Neural cell (in vitro differentiated cells): ENCODE measurements around the gene CABLES1. TPM values are rescaled to one million over a fixed set of nuclear protein-coding genes. Genes with fewer than 3 reads are reported as not detected.

Experiments used
- H2AFZ ChIP-seq: fragments of 200-600, 300-800 bp; sonication (generic), shearing (Covaris generic); 2 replicates; pipeline ENCODE4 v1.6.0; 2014; ENCODE audit warnings: low read depth, mild to moderate bottlenecking, antibody characterized with exemption, low read length, moderate library complexity
- H3F3A ChIP-seq: fragments of 200-600 bp; shearing (Covaris generic); 2 replicates; pipeline ENCODE4 v1.6.1; 2016; ENCODE audit warnings: mild to moderate bottlenecking, moderate library complexity, mixed read lengths, antibody characterized with exemption, low read length; ENCODE audit not compliant: insufficient read depth, poor library complexity, severe bottlenecking
- H3K27ac ChIP-seq: fragments of 200-600, 300-800 bp; sonication (generic), shearing (Covaris generic); 2 replicates; pipeline ENCODE4 v1.5.1; 2014; ENCODE audit warnings: mild to moderate bottlenecking, low read length, moderate library complexity
- H3K27me3 ChIP-seq: fragments of 300-800, 200-600 bp; sonication (generic), shearing (Covaris generic); 2 replicates; pipeline ENCODE4 v1.6.0; 2014; ENCODE audit warnings: mild to moderate bottlenecking, low read depth, low read length, moderate library complexity; ENCODE audit not compliant: insufficient read depth
- H3K36me3 ChIP-seq: fragments of 300-800, 200-600 bp; sonication (generic), shearing (Covaris generic); 2 replicates; pipeline ENCODE4 v1.5.1; 2014; ENCODE audit warnings: mild to moderate bottlenecking, antibody characterized with exemption, low read length, moderate library complexity; ENCODE audit not compliant: insufficient read depth
- H3K4me2 ChIP-seq: fragments of 300-800, 200-600 bp; sonication (generic), shearing (Covaris generic); 2 replicates; pipeline ENCODE4 v1.6.0; 2014; ENCODE audit warnings: mild to moderate bottlenecking, low read length
- H3K4me3 ChIP-seq: fragments of 300-800, 200-600 bp; sonication (generic), shearing (Covaris generic); 2 replicates; pipeline ENCODE4 v1.5.1; 2014; ENCODE audit warnings: mild to moderate bottlenecking, low read length, moderate library complexity
- H3K79me2 ChIP-seq: fragments of 200-600 bp; shearing (Covaris generic); replicated peaks from 2 replicates; pipeline ENCODE4 v1.6.0; 2014; ENCODE audit warnings: mild to moderate bottlenecking, low read length, moderate library complexity; ENCODE audit not compliant: insufficient read depth
- H3K9ac ChIP-seq: fragments of 300-800, 200-600 bp; sonication (generic), shearing (Covaris generic); 2 replicates; pipeline ENCODE4 v1.6.1; 2016; ENCODE audit warnings: mild to moderate bottlenecking, low read length, mixed read lengths
- H3K9me2 ChIP-seq: fragments of 200-600 bp; shearing (Covaris generic); 2 replicates; pipeline ENCODE4 v1.6.1; 2016; ENCODE audit warnings: mild to moderate bottlenecking, low read length, mixed read lengths; ENCODE audit not compliant: insufficient read depth
- H3K9me3 ChIP-seq: fragments of 200-600, 300-800 bp; sonication (generic), shearing (Covaris generic); 2 replicates; pipeline ENCODE4 v1.6.1; 2016; ENCODE audit warnings: mild to moderate bottlenecking, mixed run types, low read length, moderate library complexity, mixed read lengths
- H4K20me1 ChIP-seq: fragments of 200-600 bp; shearing (Covaris generic); 2 replicates; pipeline ENCODE4 v1.6.1; 2016; ENCODE audit warnings: mild to moderate bottlenecking, mixed run types; ENCODE audit not compliant: insufficient read depth
- EP300 ChIP-seq: fragments of 450-650 bp; conservative IDR thresholded peaks from 2 replicates; pipeline ENCODE4 v1.6.1; 2014; ENCODE audit warnings: antibody characterized with exemption, mild to moderate bottlenecking, moderate library complexity; ENCODE audit not compliant: poor library complexity, severe bottlenecking
- EZH2 ChIP-seq: fragments of 200-600, 300-800 bp; shearing (Covaris generic), sonication (generic); IDR thresholded peaks from 2 replicates; pipeline ENCODE4 v1.6.1; 2014; ENCODE audit warnings: antibody characterized with exemption, low read length, borderline replicate concordance, mild to moderate bottlenecking; ENCODE audit not compliant: insufficient read depth, poor library complexity, severe bottlenecking
- MXI1 ChIP-seq: fragments of 450-650 bp; conservative IDR thresholded peaks from 2 replicates; pipeline ENCODE4 v1.6.1; 2014; ENCODE audit warnings: antibody characterized with exemption, mild to moderate bottlenecking; ENCODE audit not compliant: poor library complexity, severe bottlenecking
- POLR2AphosphoS5 ChIP-seq: IDR thresholded peaks from 2 replicates; pipeline ENCODE4 v1.6.1; 2012
- SMC3 ChIP-seq: fragments of 450-650 bp; conservative IDR thresholded peaks from 2 replicates; pipeline ENCODE4 v1.6.1; 2014; ENCODE audit warnings: antibody characterized with exemption, mild to moderate bottlenecking, moderate library complexity; ENCODE audit not compliant: poor library complexity
- polyA plus RNA-seq: library from polyadenylated mRNA; depleted of rRNA; stranded (reverse); fragments of >200 nt; gene quantifications from 2 replicates; pipeline ENCODE4 v1.2.3, GENCODE V29; 2014
- TF ChIP-seq, protein P1 (sequence below): fragments of 450-650 bp; IDR thresholded peaks from 2 replicates; pipeline ENCODE4 v1.5.1; 2014; ENCODE audit warnings: antibody characterized with exemption, mild to moderate bottlenecking, moderate library complexity; ENCODE audit not compliant: poor library complexity, severe bottlenecking

Gene CABLES1
- polyA plus RNA-seq, 1 donor from 2014 or later: 1.4 TPM

DNA sequence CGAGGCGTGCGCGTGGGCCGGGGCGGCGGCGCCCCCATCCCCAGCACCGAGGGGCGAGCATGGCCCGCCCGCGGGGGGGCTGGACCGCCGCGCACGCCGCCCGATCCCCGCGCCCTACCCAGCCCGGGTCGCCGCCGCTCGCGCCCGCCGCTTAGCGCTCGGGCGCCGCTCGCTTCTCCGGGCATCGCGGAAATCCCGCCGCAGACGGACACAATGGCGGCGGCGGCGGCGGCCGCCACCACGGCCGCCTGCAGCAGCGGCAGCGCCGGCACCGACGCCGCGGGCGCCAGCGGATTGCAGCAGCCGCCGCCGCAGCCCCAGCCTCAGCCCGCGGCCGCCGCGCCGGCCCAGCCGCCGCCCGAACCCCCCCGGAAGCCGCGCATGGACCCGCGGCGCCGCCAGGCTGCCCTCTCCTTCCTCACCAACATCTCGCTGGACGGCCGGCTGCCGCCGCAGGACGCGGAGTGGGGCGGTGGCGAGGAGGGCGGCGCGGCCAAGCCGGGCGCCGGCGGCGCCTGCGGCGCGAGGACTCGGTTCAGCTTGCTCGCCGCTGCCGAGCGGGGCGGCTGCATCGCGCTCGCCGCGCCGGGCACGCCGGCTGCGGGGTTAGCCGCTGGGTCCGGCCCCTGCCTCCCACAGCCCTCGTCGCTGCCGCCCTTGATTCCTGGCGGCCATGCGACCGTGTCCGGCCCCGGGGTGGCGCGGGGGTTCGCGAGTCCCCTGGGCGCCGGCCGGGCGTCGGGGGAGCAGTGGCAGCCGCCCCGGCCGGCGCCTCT lies 453 bp downstream of the CABLES1 start:
- Histone ChIP-seq H4K20me1 (no peaks in the 10 kb centered on the region), H3K9ac (peak overlapping the region; percentile 74), H3K4me3 (peak overlapping the region; percentile 82), H2AFZ (no peak overlapping the region), H3K36me3 (no peaks in the 10 kb centered on the region), H3K4me2 (no peak overlapping the region), H3K79me2 (no peaks in the 10 kb centered on the region), H3K27ac (no peak overlapping the region), H3K9me2 (no peaks in the 10 kb centered on the region), H3K9me3 (no peaks in the 10 kb centered on the region), H3F3A (no peaks in the 10 kb centered on the region), H3K27me3 (peaks cover 47% of the 10 kb centered on the region)
- no peak for TF ChIP-seq EP300
- TF ChIP-seq MXI1: peak; percentile 63

DNA sequence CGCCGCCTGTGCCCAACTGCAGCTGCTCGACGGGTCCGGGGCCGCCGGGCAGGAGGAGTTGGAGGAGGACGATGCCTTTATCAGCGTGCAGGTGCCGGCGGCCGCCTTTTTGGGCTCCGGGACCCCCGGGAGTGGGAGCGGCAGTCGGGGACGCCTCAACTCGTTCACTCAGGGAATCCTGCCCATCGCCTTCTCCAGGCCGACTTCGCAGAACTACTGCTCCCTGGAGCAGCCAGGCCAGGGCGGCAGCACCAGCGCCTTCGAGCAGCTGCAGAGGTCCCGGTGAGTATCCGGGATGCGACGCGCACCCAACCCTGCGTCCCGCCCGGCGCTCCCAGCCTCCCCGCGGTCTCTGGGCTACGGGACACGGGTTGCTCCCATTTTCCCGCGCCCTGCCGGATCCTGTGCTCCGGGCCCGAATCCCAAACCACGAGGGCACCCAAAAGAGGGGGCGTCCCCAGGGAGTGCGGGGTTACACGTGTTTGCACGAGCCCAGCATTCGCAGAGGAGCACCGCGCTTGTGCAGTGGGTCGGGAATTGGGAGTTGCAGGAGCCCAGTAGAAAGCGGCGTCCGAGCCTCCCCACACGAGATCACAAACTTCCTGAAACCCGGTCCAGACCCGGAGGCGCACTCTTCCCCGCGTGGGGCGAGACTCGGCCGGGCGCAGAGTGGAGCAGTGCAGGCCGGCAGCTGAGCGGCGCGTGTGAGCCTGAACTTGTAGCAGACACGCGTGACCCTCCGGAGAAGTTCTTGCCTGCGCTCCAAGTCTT lies 1.2 kb downstream of the CABLES1 start:
- no peak for TF ChIP-seq SMC3
- peak; percentile 46 for TF ChIP-seq MXI1
- H3K4me2 ChIP-seq: peak overlapping the region; percentile 26
- peaks cover 47% of the 10 kb centered on the region for H3K27me3 ChIP-seq
- H3K36me3 ChIP-seq: no peaks in the 10 kb centered on the region
- no peaks in the 10 kb centered on the region for H3K9me3 ChIP-seq
- H3F3A ChIP-seq: no peaks in the 10 kb centered on the region
- H3K4me3 ChIP-seq: peak overlapping the region; percentile 76
- no peaks in the 10 kb centered on the region for H3K79me2 ChIP-seq
- H3K27ac ChIP-seq: no peak overlapping the region
- H3K9ac ChIP-seq: peak overlapping the region; percentile 74
- no peaks in the 10 kb centered on the region for H3K9me2 ChIP-seq
- no peaks in the 10 kb centered on the region for H4K20me1 ChIP-seq
- H2AFZ ChIP-seq: no peak overlapping the region

DNA sequence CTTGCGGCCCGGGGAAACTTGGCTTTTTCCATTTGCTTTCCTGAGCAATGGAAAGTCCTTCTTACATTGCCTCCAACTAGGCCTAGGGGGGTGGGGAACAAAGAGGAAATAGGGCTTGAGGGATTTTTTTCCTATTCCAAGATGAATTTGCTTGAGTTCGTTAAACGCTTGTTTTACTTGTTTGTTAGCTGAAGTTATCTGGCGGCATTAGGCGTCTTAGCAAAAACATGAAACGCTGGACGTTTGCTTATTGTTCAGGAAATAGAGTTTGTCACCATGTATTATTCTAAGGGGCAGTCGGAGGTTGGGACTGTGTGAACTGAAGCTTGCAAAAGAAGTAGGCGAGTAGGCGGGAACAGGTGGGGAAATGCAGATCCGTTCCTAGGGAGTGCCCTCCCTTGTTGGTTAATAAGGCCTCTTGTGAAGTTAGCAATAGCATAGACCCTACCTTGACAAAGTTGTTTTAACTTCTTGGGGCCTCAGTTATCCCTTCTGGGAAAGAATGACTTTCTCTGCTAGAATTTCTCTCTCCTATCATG lies 1.9 kb downstream of the CABLES1 start:
- Histone ChIP-seq H3K4me2 (peak overlapping the region; percentile 26), H3K4me3 (peak overlapping the region; percentile 76), H3K36me3 (no peaks in the 10 kb centered on the region), H3K9me2 (no peaks in the 10 kb centered on the region), H3K27me3 (peaks cover 47% of the 10 kb centered on the region), H4K20me1 (no peaks in the 10 kb centered on the region), H2AFZ (no peak overlapping the region), H3K79me2 (no peaks in the 10 kb centered on the region), H3F3A (no peaks in the 10 kb centered on the region), H3K9ac (no peak overlapping the region), H3K27ac (no peak overlapping the region), H3K9me3 (no peaks in the 10 kb centered on the region)
- TF ChIP-seq EP300 (no peak), EZH2 (no peak), MXI1 (no peak), SMC3 (no peak), POLR2AphosphoS5 (no peak)
- TF ChIP-seq, protein P1, sequence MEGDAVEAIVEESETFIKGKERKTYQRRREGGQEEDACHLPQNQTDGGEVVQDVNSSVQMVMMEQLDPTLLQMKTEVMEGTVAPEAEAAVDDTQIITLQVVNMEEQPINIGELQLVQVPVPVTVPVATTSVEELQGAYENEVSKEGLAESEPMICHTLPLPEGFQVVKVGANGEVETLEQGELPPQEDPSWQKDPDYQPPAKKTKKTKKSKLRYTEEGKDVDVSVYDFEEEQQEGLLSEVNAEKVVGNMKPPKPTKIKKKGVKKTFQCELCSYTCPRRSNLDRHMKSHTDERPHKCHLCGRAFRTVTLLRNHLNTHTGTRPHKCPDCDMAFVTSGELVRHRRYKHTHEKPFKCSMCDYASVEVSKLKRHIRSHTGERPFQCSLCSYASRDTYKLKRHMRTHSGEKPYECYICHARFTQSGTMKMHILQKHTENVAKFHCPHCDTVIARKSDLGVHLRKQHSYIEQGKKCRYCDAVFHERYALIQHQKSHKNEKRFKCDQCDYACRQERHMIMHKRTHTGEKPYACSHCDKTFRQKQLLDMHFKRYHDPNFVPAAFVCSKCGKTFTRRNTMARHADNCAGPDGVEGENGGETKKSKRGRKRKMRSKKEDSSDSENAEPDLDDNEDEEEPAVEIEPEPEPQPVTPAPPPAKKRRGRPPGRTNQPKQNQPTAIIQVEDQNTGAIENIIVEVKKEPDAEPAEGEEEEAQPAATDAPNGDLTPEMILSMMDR: no peak
